ENCODE measurements around the gene RALGPS1.

RALGPS1 gene

DNA sequence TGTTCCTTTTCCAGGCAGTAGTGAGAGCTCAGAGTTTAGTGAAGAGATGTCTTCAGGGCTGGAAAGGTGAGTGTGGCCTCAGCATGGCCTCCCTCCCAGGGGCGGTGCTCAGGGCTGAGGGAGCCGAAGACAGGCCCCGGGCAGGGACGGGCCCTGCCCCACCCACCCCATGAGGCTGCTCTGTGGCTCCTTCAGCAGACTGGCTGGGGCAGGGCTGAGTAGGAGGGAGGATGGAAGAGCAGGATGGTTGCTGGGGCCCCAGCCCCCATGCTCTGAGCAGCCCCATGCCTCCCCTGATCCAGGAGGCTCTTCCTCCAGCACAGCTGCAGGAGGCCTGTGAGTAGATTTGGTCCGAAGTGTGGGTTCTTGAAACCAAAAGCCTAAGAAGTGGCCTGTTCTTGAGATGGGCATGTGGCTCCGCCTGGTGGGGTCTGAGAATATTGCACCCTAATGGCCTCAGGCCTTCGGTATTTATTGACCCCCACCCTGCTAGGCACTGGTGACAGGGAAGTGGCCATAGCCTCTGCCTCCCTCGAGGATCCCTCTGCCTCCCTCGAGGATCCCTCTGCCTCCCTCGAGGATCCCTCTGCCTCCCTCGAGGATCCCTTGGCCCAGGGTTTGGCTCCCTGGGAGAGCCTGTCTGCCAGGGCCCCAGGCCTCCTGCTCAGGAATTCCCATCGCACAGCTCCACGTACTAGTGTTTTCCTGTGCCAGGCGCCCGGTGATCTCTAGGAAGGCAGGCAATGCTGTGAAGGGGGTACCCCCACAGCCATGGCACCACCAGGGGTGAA, 284.6 kb downstream of the RALGPS1 start:
- H3K4me3 ChIP-seq (ENCODE audit: low read depth, low read length): no peak overlapping the region

- no peak overlapping the region for H3K4me3 ChIP-seq (ENCODE audit: low read depth, low read length)
These were observed 285.7 kb downstream of the RALGPS1 start for GRCh38 chr9:127200106-127200862.

GRCh38 chr9:127201071-127201541, 286.5 kb downstream of the RALGPS1 start:
- no peak overlapping the region for H3K4me3 ChIP-seq (ENCODE audit: low read depth, low read length)

GRCh38 chr9:127201731-127202130, 287.1 kb downstream of the RALGPS1 start:
- no peak overlapping the region for H3K4me3 ChIP-seq (ENCODE audit: low read depth, low read length)

DNA sequence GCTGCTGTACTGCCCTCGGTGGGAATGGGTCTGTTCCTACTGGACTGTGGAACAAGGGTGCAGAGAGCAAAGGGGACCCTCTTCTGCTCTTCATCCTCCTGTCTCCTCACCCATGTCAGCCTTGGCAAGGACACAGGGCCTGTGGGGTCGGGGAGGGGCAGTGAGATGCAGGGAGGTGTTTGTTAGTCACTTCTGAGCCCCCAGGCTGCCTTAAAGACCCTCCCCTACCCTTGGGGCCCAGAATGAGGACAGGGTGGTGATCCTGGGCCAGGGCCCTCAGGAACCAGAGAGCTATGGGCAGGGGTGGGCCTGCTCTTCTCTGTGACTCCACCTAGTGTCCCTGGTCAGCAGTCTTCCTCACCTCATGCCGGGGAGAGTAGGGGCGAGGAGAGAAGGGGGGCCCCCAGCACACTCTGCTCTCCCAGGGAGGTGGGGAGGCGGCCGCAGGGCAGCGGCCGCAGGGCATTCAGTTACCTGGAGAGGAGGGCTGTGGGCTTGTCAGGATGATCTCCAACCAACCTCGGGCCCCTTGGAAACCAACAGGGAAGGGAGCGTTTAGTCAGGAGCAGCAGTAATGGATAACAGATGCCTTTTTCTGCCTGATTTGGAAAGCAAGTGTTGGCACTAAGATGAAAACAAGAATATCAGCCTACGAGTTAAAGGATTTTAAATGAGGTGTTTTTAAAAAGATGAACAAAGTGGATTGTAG, 288.0 kb downstream of the RALGPS1 start:
- H3K4me3 ChIP-seq (ENCODE audit: low read depth, low read length): no peak overlapping the region

- no peak overlapping the region for H3K4me3 ChIP-seq (ENCODE audit: low read depth, low read length)
These were observed 289.2 kb downstream of the RALGPS1 start for GRCh38 chr9:127203681-127204327.

- no peak overlapping the region for H3K4me3 ChIP-seq (ENCODE audit: low read depth, low read length)
These were observed 290.3 kb downstream of the RALGPS1 start for GRCh38 chr9:127204771-127205470.

DNA sequence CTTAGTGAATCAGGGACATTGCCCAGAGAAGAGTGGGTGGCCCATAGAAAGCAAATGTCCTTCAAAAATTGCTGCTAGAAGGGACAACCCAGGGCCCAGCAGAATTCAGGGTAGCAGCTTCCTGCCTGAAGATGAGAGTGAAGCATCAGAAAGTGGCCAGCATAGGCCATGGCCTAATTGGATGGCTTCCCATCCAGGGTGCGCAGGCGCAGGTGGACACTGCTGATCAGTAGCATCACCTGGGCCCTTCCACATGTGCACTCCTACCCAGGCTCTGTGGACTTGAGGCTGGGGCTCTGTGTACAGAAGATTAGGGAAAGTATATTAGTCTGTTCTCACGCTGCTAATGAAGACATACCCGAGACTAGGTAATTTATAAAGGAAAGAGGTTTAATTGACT, 291.4 kb downstream of the RALGPS1 start:
- no peak overlapping the region for H3K4me3 ChIP-seq (ENCODE audit: low read depth, low read length)

DNA sequence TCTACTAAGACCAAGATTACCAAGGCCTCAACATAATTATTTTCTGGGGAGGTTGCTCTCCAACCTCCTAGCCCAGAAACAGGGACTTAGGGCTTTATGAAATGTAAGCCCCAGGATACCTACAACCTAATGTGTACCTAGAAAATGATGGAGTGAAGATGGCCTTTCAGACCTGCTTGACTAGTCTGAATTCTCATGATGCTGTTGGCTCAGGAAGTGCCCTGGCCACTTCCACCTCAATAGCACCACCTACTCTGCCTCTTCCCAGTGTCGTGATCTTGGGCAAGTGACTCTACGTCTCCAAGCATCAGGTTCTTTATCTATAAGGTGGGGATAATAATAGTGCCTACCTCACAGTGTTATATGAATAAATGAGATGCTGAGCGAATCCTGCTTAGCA, 292.1 kb downstream of the RALGPS1 start:
- no peak overlapping the region for H3K4me3 ChIP-seq (ENCODE audit: low read depth, low read length)

DNA sequence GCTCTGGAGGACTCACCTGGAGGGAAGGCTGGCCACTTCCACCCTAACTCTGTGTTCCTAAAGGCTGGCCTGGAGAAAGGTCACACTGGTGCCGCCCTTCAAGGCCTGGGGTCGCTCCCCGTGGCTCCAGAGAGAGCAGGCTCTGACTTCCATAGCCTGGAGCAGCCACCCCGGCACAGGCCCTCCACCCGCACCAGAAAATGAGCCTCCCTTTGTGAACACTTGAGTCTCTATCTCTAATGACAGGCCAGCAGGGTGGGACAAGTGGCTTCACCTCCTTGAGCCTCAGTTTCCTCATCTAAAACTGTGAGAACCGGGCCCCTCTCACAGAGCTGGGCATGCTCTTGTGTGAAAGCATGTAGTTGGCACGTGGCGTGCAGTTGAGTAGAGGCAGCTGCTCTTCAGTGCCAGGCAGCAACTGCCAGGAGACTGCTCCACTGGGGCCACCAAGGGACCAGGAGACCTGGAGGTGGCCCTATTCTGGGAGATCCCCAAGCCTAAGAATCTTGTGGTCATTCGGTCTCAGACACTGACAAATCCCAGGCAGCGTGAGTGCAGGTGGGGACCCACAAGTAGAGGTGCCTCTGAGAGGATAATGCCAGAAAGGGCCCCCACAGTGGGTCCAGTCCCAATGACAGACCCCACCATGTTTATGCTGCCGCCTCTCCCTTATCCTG, 293.3 kb downstream of the RALGPS1 start:
- H3K4me3 ChIP-seq (ENCODE audit: low read depth, low read length): no peak overlapping the region

DNA sequence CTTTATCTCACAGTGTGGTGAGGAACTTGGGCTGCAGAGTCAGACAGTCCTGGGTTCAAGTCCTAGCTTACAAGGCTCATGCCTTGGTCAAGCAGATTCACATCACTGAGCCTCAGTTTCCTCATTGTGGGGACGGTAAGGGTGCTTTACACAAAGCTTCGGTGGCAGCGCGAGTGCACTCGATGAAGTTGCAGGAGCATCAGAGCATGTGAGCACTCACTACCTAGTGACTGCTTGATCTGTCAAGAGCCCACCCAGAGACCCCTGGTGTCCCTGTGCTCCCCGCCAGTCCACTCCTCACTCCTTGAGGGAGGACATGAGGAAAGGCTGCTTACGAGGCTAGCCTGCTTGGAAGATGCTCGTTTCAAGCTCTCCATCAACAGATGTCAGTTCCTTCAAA, 293.8 kb downstream of the RALGPS1 start:
- no peak overlapping the region for H3K4me3 ChIP-seq (ENCODE audit: low read depth, low read length)

GRCh38 chr9:127209220-127209619, 294.6 kb downstream of the RALGPS1 start:
- no peak overlapping the region for H3K4me3 ChIP-seq (ENCODE audit: low read depth, low read length)

DNA sequence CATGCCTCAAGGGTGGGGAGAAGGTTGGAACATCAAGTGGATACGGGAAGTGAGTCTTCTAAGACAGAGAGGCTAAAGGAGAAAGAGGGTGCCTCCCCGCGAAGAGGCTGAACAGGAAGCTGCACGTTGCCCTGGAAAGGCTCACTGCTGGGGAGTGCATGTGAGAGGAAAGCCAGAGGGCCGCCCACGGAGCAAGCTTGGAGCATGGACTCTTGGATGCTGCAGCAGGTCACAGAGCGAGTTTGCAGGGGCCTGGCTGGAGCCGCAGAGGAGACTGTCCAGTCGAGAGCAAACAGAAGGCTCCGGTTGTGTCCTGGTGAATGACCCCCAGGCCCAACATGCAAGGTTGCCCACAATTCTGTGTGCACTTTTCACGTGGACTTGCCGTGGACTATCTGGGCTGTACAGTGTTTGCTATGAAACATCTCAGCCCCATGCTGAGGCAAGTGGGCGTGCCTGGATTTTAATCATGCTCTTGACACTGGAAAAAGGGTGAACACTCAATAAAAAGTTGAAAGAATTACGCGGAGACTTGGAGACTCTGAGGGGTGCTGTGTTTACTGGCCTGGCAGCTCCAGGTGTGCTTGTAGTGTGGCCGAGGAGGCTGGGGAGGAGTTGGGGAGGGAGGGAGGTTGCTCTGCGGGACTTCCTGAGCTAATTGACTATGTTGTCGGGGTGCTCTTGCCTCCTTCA, 295.5 kb downstream of the RALGPS1 start:
- H3K4me3 ChIP-seq (ENCODE audit: low read depth, low read length): no peak overlapping the region

- no peak overlapping the region for H3K4me3 ChIP-seq (ENCODE audit: low read depth, low read length)
These were observed 296.5 kb downstream of the RALGPS1 start for GRCh38 chr9:127210851-127211730.

- H3K4me3 ChIP-seq (ENCODE audit: low read depth, low read length): no peak overlapping the region
These were observed 297.4 kb downstream of the RALGPS1 start for GRCh38 chr9:127211983-127212382.

DNA sequence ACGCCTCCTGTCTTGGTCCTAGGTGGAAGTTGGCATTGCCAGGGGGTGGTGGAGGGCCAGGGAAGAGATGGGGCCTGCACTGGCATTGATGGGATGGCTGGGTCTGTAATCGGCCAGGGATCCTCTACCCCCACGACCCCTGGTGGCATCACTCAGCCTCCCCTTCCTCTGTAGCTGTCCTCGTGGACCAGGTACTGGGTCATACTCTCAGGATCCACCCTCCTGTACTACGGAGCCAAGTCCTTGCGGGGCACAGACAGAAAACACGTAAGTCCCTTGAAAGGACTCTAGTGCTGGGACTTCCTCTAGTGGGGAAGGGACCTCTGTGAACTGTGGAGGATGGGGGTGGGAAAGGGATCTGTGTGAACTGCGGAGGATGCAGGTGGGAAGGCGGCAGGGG, 297.9 kb downstream of the RALGPS1 start:
- no peak overlapping the region for H3K4me3 ChIP-seq (ENCODE audit: low read depth, low read length)

GRCh38 chr9:127213859-127214258, 299.3 kb downstream of the RALGPS1 start:
- H3K4me3 ChIP-seq (ENCODE audit: low read depth, low read length): no peak overlapping the region

All from iPS-11a (cell line).